Neural cell (in vitro differentiated cells): Measurements from ENCODE around the gene EIF2B2. TPM values are rescaled to one million over a fixed set of nuclear protein-coding genes. Genes with fewer than 3 reads are reported as not detected.

Experiments used
- H2AFZ ChIP-seq: fragments of 200-600, 300-800 bp; sonication (generic), shearing (Covaris generic); 2 replicates; pipeline ENCODE4 v1.6.0; 2014; ENCODE audit warnings: low read depth, mild to moderate bottlenecking, antibody characterized with exemption, low read length, moderate library complexity
- H3F3A ChIP-seq: fragments of 200-600 bp; shearing (Covaris generic); 2 replicates; pipeline ENCODE4 v1.6.1; 2016; ENCODE audit warnings: mild to moderate bottlenecking, moderate library complexity, mixed read lengths, antibody characterized with exemption, low read length; ENCODE audit not compliant: insufficient read depth, poor library complexity, severe bottlenecking
- H3K27ac ChIP-seq: fragments of 200-600, 300-800 bp; sonication (generic), shearing (Covaris generic); 2 replicates; pipeline ENCODE4 v1.5.1; 2014; ENCODE audit warnings: mild to moderate bottlenecking, low read length, moderate library complexity
- H3K27me3 ChIP-seq: fragments of 300-800, 200-600 bp; sonication (generic), shearing (Covaris generic); 2 replicates; pipeline ENCODE4 v1.6.0; 2014; ENCODE audit warnings: mild to moderate bottlenecking, low read depth, low read length, moderate library complexity; ENCODE audit not compliant: insufficient read depth
- H3K36me3 ChIP-seq: fragments of 300-800, 200-600 bp; sonication (generic), shearing (Covaris generic); 2 replicates; pipeline ENCODE4 v1.5.1; 2014; ENCODE audit warnings: mild to moderate bottlenecking, antibody characterized with exemption, low read length, moderate library complexity; ENCODE audit not compliant: insufficient read depth
- H3K4me2 ChIP-seq: fragments of 300-800, 200-600 bp; sonication (generic), shearing (Covaris generic); 2 replicates; pipeline ENCODE4 v1.6.0; 2014; ENCODE audit warnings: mild to moderate bottlenecking, low read length
- H3K4me3 ChIP-seq: fragments of 300-800, 200-600 bp; sonication (generic), shearing (Covaris generic); 2 replicates; pipeline ENCODE4 v1.5.1; 2014; ENCODE audit warnings: mild to moderate bottlenecking, low read length, moderate library complexity
- H3K79me2 ChIP-seq: fragments of 200-600 bp; shearing (Covaris generic); replicated peaks from 2 replicates; pipeline ENCODE4 v1.6.0; 2014; ENCODE audit warnings: mild to moderate bottlenecking, low read length, moderate library complexity; ENCODE audit not compliant: insufficient read depth
- H3K9ac ChIP-seq: fragments of 300-800, 200-600 bp; sonication (generic), shearing (Covaris generic); 2 replicates; pipeline ENCODE4 v1.6.1; 2016; ENCODE audit warnings: mild to moderate bottlenecking, low read length, mixed read lengths
- H3K9me2 ChIP-seq: fragments of 200-600 bp; shearing (Covaris generic); 2 replicates; pipeline ENCODE4 v1.6.1; 2016; ENCODE audit warnings: mild to moderate bottlenecking, low read length, mixed read lengths; ENCODE audit not compliant: insufficient read depth
- H3K9me3 ChIP-seq: fragments of 200-600, 300-800 bp; sonication (generic), shearing (Covaris generic); 2 replicates; pipeline ENCODE4 v1.6.1; 2016; ENCODE audit warnings: mild to moderate bottlenecking, mixed run types, low read length, moderate library complexity, mixed read lengths
- H4K20me1 ChIP-seq: fragments of 200-600 bp; shearing (Covaris generic); 2 replicates; pipeline ENCODE4 v1.6.1; 2016; ENCODE audit warnings: mild to moderate bottlenecking, mixed run types; ENCODE audit not compliant: insufficient read depth
- EP300 ChIP-seq: fragments of 450-650 bp; conservative IDR thresholded peaks from 2 replicates; pipeline ENCODE4 v1.6.1; 2014; ENCODE audit warnings: antibody characterized with exemption, mild to moderate bottlenecking, moderate library complexity; ENCODE audit not compliant: poor library complexity, severe bottlenecking
- EZH2 ChIP-seq: fragments of 200-600, 300-800 bp; shearing (Covaris generic), sonication (generic); IDR thresholded peaks from 2 replicates; pipeline ENCODE4 v1.6.1; 2014; ENCODE audit warnings: antibody characterized with exemption, low read length, borderline replicate concordance, mild to moderate bottlenecking; ENCODE audit not compliant: insufficient read depth, poor library complexity, severe bottlenecking
- MXI1 ChIP-seq: fragments of 450-650 bp; conservative IDR thresholded peaks from 2 replicates; pipeline ENCODE4 v1.6.1; 2014; ENCODE audit warnings: antibody characterized with exemption, mild to moderate bottlenecking; ENCODE audit not compliant: poor library complexity, severe bottlenecking
- POLR2AphosphoS5 ChIP-seq: IDR thresholded peaks from 2 replicates; pipeline ENCODE4 v1.6.1; 2012
- RAD21 ChIP-seq: fragments of 450-650 bp; conservative IDR thresholded peaks from 2 replicates; pipeline ENCODE4 v1.6.1; 2014; ENCODE audit warnings: antibody characterized with exemption, mild to moderate bottlenecking, moderate library complexity
- SMC3 ChIP-seq: fragments of 450-650 bp; conservative IDR thresholded peaks from 2 replicates; pipeline ENCODE4 v1.6.1; 2014; ENCODE audit warnings: antibody characterized with exemption, mild to moderate bottlenecking, moderate library complexity; ENCODE audit not compliant: poor library complexity
- TAF1 ChIP-seq: IDR thresholded peaks from 2 replicates; pipeline ENCODE4 v1.6.1; 2012; ENCODE audit warnings: low read depth
- polyA plus RNA-seq: library from polyadenylated mRNA; depleted of rRNA; stranded (reverse); fragments of >200 nt; gene quantifications from 2 replicates; pipeline ENCODE4 v1.2.3, GENCODE V29; 2014
- TF ChIP-seq, protein P1 (sequence below): IDR thresholded peaks from 2 replicates; pipeline ENCODE4 v1.6.1; 2012; ENCODE audit warnings: borderline replicate concordance
- TF ChIP-seq, protein P2 (sequence below): fragments of 450-650 bp; IDR thresholded peaks from 2 replicates; pipeline ENCODE4 v1.5.1; 2014; ENCODE audit warnings: antibody characterized with exemption, mild to moderate bottlenecking, moderate library complexity; ENCODE audit not compliant: poor library complexity, severe bottlenecking

Gene EIF2B2
- polyA plus RNA-seq, 1 donor from 2014 or later, result 43.1 TPM

DNA sequence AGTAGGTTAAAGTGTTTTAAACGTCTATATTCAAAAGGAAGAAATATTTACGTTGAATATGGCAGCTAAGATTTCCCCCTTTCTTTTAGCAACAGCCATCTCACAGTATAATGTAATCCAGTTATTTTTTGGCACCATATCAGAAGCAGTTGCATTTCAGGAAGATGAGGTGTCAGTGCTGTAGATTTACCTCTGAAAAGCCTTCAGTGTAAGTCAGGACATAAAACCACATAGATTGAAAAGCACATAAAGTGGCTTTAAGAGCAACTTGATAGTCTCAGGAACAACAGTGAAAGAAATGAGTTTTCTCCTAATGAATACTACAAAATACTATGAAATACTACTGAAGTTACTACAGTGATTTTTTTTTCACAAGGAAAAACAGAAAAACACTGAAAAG is 41.6 kb downstream of the EIF2B2 start:
- TF ChIP-seq TAF1 (no peak), MXI1 (no peak), EZH2 (no peak), SMC3 (no peak), RAD21 (no peak), POLR2AphosphoS5 (no peak), EP300 (no peak)
- TF ChIP-seq, protein P1, sequence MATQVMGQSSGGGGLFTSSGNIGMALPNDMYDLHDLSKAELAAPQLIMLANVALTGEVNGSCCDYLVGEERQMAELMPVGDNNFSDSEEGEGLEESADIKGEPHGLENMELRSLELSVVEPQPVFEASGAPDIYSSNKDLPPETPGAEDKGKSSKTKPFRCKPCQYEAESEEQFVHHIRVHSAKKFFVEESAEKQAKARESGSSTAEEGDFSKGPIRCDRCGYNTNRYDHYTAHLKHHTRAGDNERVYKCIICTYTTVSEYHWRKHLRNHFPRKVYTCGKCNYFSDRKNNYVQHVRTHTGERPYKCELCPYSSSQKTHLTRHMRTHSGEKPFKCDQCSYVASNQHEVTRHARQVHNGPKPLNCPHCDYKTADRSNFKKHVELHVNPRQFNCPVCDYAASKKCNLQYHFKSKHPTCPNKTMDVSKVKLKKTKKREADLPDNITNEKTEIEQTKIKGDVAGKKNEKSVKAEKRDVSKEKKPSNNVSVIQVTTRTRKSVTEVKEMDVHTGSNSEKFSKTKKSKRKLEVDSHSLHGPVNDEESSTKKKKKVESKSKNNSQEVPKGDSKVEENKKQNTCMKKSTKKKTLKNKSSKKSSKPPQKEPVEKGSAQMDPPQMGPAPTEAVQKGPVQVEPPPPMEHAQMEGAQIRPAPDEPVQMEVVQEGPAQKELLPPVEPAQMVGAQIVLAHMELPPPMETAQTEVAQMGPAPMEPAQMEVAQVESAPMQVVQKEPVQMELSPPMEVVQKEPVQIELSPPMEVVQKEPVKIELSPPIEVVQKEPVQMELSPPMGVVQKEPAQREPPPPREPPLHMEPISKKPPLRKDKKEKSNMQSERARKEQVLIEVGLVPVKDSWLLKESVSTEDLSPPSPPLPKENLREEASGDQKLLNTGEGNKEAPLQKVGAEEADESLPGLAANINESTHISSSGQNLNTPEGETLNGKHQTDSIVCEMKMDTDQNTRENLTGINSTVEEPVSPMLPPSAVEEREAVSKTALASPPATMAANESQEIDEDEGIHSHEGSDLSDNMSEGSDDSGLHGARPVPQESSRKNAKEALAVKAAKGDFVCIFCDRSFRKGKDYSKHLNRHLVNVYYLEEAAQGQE, result no peak
- TF ChIP-seq, protein P2, sequence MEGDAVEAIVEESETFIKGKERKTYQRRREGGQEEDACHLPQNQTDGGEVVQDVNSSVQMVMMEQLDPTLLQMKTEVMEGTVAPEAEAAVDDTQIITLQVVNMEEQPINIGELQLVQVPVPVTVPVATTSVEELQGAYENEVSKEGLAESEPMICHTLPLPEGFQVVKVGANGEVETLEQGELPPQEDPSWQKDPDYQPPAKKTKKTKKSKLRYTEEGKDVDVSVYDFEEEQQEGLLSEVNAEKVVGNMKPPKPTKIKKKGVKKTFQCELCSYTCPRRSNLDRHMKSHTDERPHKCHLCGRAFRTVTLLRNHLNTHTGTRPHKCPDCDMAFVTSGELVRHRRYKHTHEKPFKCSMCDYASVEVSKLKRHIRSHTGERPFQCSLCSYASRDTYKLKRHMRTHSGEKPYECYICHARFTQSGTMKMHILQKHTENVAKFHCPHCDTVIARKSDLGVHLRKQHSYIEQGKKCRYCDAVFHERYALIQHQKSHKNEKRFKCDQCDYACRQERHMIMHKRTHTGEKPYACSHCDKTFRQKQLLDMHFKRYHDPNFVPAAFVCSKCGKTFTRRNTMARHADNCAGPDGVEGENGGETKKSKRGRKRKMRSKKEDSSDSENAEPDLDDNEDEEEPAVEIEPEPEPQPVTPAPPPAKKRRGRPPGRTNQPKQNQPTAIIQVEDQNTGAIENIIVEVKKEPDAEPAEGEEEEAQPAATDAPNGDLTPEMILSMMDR, result no peak
- no peak overlapping the region for H3K27ac ChIP-seq
- H3K9ac ChIP-seq, result no peak overlapping the region
- H2AFZ ChIP-seq, result no peak overlapping the region
- no peaks in the 10 kb centered on the region for H3K9me3 ChIP-seq
- no peak overlapping the region for H3K4me3 ChIP-seq
- H3K36me3 ChIP-seq, result no peaks in the 10 kb centered on the region
- no peak overlapping the region for H3K4me2 ChIP-seq
- H3K9me2 ChIP-seq, result no peaks in the 10 kb centered on the region
- no peaks in the 10 kb centered on the region for H3K27me3 ChIP-seq
- H3F3A ChIP-seq, result no peaks in the 10 kb centered on the region
- H3K79me2 ChIP-seq, result no peaks in the 10 kb centered on the region
- no peaks in the 10 kb centered on the region for H4K20me1 ChIP-seq

DNA sequence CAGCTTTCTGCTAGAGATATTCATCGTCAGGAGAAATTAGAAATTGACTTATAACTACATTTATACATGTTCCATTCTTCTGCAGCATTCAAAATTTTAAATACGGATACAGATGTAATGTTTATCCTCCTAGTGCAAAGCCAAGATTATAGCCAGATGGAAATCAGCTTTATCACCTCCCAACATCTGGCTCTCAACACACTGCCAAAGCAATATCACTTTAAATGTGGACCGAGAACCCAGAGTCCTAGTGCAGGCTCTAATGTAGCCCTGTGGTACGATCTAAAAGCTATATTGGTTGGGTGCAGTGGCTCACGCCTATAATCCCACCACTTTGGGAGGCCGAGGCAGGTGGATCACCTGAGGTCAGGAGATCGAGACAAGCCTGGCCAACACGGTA is 42.0 kb downstream of the EIF2B2 start:
- H3K4me2 ChIP-seq, result no peak overlapping the region
- H3K9me2 ChIP-seq, result no peaks in the 10 kb centered on the region
- no peaks in the 10 kb centered on the region for H3K27me3 ChIP-seq
- H3K79me2 ChIP-seq, result no peaks in the 10 kb centered on the region
- H3K4me3 ChIP-seq, result no peak overlapping the region
- H3K27ac ChIP-seq, result no peak overlapping the region
- H2AFZ ChIP-seq, result no peak overlapping the region
- H3K9me3 ChIP-seq, result no peaks in the 10 kb centered on the region
- no peak for TF ChIP-seq SMC3
- TF ChIP-seq RAD21, result no peak
- TF ChIP-seq, protein P2, result no peak
- TF ChIP-seq TAF1, result no peak
- TF ChIP-seq MXI1, result no peak
- TF ChIP-seq EP300, result no peak
- TF ChIP-seq, protein P1, result no peak
- no peak overlapping the region for H3K9ac ChIP-seq
- H4K20me1 ChIP-seq, result no peaks in the 10 kb centered on the region
- no peaks in the 10 kb centered on the region for H3F3A ChIP-seq
- no peaks in the 10 kb centered on the region for H3K36me3 ChIP-seq
